NCI-H2171 (cell line): ENCODE data around the gene TBC1D25.

ENCODE experiments used
- DNase-seq: peaks from one replicate; lab custom pipeline; 2025; lab: John Stamatoyannopoulos, UW

Gene TBC1D25

DNA sequence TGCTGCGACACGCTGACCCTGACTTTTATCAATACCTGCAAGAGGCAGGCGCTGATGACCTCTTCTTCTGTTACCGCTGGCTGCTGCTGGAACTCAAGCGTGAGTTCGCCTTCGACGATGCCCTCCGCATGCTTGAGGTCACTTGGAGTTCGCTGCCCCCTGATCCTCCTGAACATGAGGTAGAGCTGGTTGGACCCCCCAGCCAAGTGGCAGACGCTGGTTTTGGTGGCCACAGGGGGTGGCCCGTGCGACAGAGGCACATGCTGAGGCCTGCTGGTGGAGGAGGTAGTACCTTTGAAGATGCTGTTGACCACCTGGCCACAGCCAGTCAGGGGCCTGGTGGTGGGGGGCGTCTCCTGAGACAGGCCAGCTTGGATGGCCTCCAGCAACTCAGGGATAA, 20.5 kb downstream of the TBC1D25 start:
- no peak for DNase-seq

DNA sequence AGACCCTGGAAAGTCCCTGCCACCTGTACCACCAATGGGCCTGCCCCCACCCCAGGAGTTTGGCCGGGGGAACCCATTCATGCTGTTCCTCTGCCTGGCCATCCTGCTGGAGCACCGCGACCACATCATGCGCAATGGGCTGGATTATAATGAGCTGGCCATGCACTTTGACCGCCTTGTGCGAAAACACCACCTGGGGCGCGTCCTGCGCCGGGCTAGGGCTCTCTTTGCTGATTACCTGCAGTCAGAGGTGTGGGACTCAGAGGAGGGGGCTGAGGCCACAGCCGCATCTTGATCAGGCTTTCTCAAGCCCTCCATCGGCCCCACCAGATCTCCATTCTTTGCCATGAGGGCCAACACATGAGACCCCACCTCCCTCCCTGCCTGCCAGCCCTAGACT, 21.2 kb downstream of the TBC1D25 start:
- no peak for DNase-seq

DNA sequence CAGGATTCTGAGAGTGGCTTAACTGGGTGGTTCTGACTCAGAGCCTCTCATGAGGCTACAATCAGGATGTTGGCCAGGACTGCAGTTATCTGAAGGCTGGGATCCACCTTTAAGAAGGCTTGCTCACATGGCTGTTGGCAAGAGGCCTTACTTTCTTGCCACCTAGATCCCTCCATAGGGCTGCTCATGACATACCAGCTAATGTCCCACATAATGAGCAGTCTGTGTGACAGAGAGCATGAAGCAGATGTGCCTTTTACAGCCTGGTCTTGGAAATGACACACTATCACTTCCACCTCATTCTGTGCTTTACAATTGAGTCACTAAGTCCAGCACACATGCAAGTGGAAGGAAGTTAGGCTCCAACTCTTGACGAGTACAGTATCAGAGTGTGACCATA, 30.4 kb downstream of the TBC1D25 start:
- DNase-seq, result no peak

DNA sequence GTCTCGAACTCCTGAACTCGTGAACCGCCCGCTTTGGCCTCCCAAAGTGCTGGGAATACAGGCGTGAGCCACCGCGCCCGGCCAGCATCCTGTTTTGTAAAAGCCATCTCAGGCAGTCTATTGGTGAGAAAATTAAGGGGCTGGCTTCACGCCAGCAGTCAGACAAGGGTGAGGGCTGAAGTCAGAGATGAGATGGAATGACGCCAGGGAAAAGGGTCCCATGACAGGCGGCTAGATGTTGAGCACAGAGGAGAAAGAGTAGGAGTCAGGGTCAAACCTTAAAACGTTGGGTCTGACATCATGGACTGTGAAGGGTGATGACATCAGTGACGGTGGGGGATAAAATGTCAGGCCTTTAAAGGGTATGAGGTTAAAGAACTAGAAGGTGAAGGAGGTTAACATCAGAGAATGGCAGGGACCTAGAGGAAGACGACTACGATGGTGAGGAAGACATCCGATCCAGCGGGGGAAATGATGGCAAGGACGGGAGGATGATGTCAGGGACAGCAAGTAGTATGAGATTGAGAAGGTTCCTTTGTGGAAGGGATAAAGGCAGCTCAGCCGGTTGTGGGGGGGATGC, 34.3 kb downstream of the TBC1D25 start:
- peak; percentile 50 for DNase-seq

DNA sequence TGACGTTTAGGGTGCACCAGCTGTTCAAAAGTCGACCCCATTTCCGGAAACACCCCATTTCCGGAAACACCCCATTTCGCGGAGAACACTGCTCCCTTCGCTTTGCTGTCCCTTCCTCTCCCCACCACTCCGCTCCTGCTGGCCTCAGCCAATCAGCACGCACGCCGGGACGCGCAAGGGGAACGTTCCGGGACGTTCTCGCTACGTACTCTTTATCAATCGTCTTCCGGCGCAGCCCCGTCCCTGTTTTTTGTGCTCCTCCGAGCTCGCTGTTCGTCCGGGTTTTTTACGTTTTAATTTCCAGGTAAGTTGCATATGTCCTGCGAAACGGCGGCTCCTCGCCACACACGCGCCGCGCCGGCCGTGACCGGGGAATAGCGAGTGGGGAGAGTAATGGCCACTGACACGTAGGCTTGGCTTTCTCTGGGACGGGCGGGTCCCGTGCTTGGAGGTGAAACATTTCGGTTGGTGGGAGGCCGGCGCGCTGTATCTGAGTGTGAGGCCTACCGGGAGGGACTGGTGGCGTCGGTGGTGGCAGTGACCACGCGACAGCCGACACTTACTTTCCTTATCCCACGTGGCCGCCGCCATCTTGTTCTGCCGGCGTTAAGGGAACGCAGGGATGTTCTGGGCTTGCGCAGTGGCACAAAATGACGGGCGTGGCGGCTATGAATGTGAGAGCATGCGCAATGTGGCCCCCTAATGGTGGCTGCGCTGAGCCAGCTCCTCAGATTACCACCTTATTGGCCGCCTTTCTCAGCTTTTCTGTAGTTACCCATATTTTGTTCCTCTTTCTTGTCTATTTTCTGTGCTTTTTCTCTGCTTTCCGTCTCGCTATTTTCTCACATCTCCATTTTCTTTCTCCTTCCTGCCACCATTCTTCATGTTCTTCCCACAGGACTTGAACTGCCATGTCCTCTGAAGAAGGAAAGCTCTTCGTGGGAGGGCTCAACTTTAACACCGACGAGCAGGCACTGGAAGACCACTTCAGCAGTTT, 35.1 kb downstream of the TBC1D25 start, which contains the start of gene RBM3:
TSS of gene RBM3 (plus strand) at position 215 of the 997 bp plus-strand sequence. CDS start at position 912, 697 bp downstream.
- peak; percentile 81 for DNase-seq

DNA sequence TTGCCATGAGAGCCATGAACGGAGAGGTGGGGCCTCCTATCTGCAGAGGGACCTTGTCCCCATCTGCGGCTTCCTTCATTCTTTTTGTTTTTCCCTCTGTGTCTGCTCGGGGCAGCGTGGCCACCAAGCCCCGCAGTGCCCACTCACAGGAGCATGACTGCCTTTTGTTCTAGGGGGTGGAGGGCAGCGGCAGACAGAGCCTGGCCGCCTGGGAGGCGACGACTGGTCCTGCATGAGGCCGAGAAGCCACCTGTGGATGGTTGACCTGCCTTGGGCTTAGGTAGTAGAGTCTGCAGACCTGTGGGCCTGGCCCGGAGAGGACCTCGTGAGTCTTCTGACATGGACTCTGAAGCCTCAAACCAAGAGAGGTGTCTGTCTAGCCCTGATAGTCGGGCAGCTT, 36.1 kb downstream of the TBC1D25 start:
- DNase-seq, result no peak

DNA sequence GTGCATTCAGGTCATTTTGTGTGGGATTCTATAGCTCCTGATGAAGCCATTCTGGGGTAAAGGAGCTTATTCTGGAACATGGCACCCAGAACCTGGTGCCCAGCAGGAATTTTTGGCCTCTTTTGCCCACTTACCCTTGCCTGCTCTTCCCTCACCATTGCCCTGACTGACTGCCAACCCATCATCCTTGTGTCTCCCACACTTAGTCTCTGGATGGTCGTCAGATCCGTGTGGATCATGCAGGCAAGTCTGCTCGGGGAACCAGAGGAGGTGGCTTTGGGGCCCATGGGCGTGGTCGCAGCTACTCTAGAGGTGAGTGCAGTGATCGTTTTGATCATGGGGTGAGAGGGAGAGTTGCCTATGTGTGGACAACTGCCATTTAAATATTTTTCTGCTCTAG, 36.6 kb downstream of the TBC1D25 start:
- DNase-seq, result no peak

DNA sequence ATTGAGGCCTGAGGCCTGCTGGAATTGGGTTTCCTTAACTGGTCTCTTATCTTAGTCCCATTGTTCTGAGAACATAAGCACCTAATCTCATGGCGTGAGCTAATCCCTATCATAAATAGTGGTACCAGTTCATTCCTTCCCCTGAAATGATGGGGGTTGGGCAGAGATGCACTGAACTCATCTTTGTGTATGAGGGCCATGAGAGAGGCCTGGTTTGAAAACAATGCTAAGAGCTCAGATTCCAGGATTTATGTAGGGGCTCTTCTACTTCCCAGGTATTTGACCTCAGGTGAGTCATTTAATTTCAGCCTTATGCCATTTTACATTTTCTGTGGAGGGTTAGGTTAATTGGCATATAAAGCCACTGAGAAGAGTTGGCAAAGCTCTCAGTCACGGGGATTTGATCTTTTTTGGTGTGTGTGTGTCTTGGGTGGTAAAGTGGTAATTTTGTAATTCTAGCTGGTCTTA, 39.2 kb downstream of the TBC1D25 start:
- DNase-seq, result no peak

DNA sequence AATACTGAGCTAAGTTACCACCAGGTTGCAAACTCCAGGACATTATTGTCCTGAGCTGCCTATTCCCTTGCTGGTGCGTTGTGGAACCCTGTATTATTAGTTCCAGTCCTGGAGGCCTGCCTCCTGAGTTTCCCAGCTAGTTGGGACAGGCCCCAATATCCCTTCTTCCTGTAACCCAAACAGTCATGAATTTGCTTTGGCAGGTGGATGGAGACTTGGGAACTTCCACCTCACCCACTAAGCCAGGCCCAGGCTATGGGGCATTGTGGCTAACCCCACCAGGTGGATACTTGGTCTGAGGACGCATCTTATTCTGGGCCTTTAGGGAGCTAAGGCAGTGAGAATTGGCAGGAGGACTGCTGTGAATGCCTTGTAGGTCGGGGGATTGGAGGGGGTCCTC, 39.7 kb downstream of the TBC1D25 start:
- DNase-seq, result no peak

DNA sequence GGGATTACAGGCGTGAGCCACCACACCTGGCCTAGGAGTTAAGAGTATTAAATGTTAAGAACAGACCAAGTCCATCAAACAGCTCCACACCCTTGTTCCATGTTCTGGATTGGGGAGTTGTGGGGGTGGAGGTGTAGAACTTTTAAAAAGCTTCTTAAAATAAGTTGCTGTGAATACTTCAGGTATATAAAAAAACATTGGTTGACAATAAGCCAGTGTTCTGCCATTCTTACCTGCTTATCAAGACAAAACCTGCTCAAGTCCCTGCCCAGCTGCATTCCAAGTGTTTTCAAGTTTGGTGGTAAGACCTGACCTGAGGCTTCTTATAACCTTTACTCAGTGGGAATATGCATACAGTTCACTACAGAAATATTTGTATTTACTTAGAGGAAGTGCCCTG, 41.1 kb downstream of the TBC1D25 start:
- no peak for DNase-seq

DNA sequence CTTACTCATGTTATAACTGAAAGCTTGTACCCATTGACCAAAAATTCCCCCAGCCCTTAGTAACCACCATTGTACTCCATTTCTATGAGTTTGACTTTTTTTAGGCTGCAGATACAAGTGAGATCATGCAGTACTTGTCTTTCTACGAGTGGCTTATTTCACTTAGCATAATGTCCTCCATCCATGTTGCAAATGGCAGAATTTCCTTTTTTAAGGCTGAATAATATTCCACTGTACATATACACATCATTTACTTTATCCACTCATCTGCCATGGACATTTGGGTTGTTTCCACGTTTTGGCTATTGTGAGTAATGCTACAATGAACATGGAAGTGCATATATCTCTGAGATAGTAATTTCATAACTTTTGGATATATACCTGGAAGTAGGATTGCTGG, 45.2 kb downstream of the TBC1D25 start:
- DNase-seq, result no peak

DNA sequence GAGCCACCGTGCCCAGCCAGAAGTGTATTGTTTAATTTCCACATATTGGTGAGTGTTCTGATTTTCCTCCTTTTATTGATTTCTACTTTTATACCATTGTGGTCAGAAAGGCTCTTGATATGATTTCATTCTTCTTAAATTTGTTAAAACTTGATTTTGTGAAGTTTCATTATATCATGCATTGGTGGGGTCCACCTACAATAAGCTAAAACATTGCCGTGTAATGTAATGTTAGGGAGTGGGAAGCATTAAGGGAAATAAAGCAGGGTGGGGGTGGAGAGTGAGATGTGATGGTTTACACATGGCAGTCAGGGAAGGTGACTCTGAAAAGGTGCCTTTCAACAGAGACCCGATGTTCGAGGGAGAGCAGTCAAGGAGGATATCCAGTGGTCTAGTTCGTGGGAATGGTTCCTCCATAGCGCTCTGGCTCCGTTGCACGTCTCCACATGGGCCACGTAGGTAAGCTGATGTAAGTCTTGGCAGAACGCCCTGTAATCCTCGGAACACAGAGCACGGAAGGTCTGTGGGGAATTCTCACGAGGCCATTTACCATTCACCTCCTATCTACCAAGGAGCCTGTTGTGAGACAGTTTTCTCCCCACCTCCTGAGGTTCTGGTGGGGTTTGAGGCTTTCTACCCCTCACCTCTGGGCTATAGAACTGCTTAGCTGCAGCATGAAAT, 50.1 kb downstream of the TBC1D25 start:
- DNase-seq, result peak; percentile 77

DNA sequence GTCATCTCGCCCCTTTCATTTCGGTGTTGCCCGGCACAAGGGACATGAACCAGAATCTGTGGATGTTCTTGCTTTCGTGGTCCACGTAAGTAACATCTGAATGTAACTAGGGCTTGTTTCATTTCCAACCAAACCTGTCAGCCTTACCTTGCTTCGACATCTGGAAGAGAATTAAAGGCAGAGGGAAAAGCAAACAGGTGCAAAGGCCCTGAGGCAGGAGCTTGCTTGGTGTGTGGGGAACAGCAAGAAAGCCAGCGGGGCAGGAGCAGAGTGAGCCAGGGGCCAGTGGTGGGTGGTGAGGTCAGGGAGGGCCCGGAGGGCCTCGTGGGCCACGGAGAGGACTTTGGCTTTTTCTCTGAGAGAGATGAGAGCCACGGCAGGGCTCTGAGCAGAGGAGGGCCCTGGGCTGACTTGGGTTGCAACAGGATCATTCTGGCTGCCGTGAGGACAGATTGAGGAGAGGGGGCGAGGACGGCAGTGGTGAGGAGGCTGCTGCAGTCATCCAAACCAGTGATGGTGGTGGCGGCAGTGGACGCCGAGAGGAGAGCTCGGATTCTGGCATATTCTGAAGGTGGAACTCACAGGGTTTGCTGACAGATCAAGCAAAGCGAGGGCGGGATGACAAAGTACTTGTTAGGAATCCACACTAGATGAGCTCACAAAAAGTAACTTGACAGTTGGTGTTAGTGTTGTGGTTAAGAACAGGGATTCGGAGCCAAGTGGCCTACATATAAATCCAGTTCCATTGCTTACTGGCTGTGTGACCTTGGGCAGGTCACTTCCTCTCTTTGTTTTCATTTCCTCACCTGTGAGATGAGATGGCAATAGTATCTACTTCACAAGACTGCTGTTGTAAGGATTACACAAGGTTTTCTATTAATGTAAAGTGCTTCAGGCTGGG, 50.9 kb downstream of the TBC1D25 start:
- DNase-seq, result no peak

DNA sequence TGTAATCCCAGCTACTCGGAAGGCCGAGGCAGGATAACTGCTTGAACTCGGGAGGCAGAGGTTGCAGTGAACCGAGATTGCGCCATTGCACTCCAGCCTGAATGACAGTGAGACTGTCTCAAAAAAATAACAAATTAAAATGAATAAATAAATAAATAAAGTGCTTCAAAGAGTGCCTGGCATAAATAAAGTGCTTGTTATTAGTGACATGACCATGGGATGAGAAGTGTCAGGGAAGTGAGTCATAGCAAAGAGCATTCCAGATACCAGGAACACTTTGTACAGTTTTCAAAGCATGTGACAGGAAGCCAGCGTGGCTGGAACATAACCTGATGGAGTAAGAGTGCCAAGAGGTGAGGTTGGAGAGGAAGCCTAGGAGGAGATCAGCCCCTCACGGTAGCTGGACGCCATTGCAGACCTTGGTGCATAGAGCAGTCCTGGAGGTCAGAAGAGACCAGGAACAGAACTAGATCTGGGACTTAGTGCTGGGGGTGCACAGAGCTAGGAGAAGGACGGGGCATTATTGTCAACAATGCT, 51.8 kb downstream of the TBC1D25 start:
- no peak for DNase-seq

DNA sequence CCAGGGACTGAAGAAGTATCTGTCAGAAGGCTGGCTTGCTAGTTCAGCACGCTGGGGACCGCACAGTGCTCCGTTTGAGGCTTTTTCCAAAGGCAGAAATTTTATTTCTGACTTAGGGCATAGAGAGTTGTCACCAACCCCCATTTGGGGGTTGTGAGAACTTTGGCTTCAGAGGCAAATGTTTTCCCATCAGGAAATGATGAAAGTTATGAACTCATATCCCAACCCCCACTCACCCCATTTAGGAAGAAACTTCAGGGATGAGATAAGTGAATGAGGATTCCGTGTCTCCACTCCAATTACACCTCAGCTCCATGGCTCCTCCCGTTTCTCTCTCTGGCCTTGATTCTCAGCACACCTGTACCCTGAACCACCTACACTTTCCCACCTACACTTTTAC, 53.5 kb downstream of the TBC1D25 start:
- DNase-seq, result no peak

DNA sequence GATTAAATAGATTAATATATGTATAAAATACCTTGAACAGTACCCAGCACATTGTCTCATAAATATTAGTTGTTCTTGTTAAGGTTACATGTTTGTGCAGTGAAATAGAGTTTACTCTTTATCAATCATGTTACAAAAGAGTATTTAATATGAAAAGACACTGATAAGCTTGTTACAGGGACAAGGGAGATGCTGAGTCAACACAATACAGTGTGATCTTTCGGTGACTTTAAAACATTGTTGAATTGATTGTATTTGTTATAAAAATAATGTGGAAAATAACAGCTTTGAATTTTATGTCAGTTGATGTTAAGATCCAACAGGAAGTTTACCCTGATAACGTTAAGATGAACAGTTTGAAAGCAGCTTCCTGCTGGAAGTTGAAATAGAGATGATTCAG, 56.4 kb downstream of the TBC1D25 start:
- DNase-seq, result no peak

DNA sequence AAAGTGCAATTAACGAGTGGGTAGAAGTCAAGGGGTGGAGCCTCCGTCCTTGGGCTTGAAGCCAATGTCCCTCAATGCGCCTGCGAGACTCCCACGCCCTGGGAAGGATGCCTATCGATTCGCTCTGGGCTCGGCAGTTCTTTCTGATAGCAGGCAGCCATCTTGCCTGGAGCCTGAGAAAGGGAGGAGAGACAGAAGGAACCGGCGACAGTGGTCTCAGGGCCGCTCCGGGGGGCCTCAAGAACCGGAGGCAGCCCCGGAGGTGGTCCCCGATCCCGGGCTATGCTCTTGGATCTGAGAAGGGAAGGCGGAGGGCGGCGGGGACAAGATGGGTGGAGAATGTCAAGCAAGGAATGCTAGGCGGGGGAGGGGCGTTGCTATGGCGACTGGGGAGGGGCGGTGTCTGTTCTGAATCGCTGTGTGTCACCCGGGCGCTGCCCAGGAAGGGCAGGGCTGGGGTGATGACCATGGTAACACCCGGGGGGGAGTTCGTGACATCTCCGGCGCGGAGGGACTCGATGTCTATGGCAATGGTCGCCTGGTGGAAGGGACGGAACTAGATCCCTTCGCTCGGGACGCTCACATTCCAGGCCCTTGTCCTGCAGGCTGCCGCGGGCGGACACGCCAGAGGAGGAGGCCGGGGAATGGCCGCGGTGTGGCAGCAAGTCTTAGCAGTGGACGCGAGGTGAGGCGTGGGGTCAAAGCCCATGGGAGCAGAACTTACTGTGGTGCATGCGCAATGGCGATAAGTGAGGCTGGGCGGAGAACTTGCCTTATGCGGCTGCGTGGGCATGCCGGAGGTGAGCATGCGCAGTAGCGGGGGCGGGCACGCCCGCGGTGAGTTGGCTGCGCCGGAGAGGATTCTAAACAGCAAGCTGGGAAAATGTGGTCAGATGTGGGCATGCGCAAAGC, 58.1 kb downstream of the TBC1D25 start, which contains the start of gene WDR13:
TSS of gene WDR13 (plus strand) at position 140 of the 912 bp plus-strand sequence. CDS start at position 645, 505 bp downstream.
- DNase-seq, result peak; percentile 78

DNA sequence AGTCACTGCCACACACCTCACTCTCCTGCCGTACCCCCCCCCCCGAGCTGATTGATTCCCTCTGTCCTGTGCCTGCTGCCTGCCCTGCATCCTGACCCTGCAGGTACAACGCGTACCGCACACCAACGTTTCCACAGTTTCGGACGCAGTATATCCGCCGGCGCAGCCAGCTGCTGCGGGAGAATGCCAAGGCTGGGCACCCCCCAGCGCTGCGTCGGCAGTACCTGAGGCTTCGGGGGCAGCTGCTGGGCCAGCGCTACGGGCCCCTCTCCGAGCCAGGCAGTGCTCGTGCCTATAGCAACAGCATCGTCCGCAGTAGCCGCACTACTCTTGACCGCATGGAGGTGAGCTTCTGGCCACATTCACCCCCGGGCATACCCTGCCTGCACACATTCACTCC, 59.1 kb downstream of the TBC1D25 start:
- DNase-seq, result no peak

DNA sequence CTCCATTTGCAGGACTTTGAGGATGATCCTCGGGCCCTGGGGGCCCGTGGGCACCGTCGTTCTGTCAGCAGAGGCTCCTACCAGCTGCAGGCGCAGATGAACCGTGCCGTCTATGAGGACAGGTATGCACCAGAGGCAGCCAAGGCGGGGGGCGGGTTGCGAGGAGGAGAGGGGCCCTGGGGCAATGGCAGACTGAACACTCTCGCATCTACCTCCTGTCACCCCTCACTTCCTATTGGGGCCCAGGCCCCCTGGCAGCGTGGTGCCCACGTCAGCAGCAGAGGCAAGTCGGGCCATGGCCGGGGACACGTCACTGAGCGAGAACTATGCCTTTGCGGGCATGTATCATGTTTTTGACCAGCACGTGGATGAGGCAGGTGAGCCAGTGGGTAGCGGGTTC, 59.8 kb downstream of the TBC1D25 start:
- no peak for DNase-seq

DNA sequence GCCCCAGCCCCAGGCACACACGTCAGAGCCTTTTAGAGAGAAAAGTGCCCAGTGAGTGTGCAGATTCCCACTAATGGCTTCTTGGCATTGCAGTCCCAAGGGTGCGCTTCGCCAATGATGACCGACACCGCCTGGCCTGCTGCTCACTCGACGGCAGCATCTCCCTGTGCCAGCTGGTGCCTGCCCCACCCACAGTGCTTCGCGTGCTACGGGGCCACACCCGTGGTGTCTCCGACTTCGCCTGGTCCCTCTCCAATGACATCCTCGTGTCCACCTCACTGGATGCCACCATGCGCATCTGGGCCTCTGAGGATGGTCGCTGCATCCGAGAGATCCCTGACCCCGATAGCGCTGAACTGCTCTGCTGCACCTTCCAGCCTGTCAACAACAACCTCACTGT, 60.7 kb downstream of the TBC1D25 start:
- no peak for DNase-seq
